H1 (cell line): Measurements from ENCODE around the gene SPINDOC.

Experiments used
- CHD2 ChIP-seq: IDR thresholded peaks from 2 replicates; pipeline ENCODE4 v1.6.1; 2012; ENCODE audit warnings: low read length, improper control_type of control experiment
- CREB1 ChIP-seq: IDR thresholded peaks from 2 replicates; pipeline ENCODE4 v1.6.1; 2012; ENCODE audit warnings: inconsistent platforms
- EGR1 ChIP-seq: IDR thresholded peaks from 2 replicates; pipeline ENCODE4 v1.6.1; 2011; ENCODE audit warnings: low read depth, low read length, borderline replicate concordance
- EZH2 ChIP-seq: fragments of 200-600 bp; sonication (generic); IDR thresholded peaks from 2 replicates; pipeline ENCODE4 v1.7.1; 2012; ENCODE audit warnings: low read depth, mild to moderate bottlenecking, moderate library complexity, low read length, inconsistent platforms; ENCODE audit not compliant: severe bottlenecking
- KDM1A ChIP-seq: fragments of 200-600, 300-600 bp; sonication (generic); IDR thresholded peaks from 2 replicates; pipeline ENCODE4 v1.7.1; 2016; ENCODE audit warnings: mild to moderate bottlenecking, low read length, borderline replicate concordance
- POLR2A ChIP-seq, 2 experiments: IDR thresholded peaks; 1 replicate in 1 of 2; 2 replicates in 1 of 2; pipeline ENCODE4 v1.6.1; 2011; ENCODE audit warnings: low read depth in 2 of 2, low read length in 2 of 2, mild to moderate bottlenecking in 2 of 2; ENCODE audit errors: control extremely low read depth in 1 of 2
- RBBP5 ChIP-seq: IDR thresholded peaks from 2 replicates; pipeline ENCODE4 v1.7.1; 2012; ENCODE audit warnings: low read depth, mild to moderate bottlenecking, inconsistent platforms, low read length, moderate library complexity, borderline replicate concordance
- SAP30 ChIP-seq: fragments of 300-600 bp; sonication (generic); IDR thresholded peaks from 2 replicates; pipeline ENCODE4 v1.7.1; 2012; ENCODE audit warnings: low read length, moderate library complexity, mild to moderate bottlenecking, inconsistent platforms; ENCODE audit not compliant: insufficient read depth, insufficient replicate concordance
- SIN3A ChIP-seq, 2 experiments: IDR thresholded peaks in 1 of 2; conservative IDR thresholded peaks in 1 of 2; 2 replicates each; pipeline ENCODE4 v1.6.1; 2011 to 2012; ENCODE audit warnings: low read length in 2 of 2, improper control_type of control experiment in 1 of 2, low read depth in 1 of 2, mild to moderate bottlenecking in 1 of 2
- TCF12 ChIP-seq: IDR thresholded peaks from 2 replicates; pipeline ENCODE4 v1.6.1; 2011; ENCODE audit warnings: low read depth, mild to moderate bottlenecking, low read length
- YY1 ChIP-seq: IDR thresholded peaks from 2 replicates; pipeline ENCODE4 v1.6.1; 2011; ENCODE audit warnings: low read depth, mild to moderate bottlenecking, low read length
- TF ChIP-seq, protein P1 (sequence below), 3 experiments: IDR thresholded peaks; 1 replicate in 2 of 3; 2 replicates in 1 of 3; pipeline versions ENCODE4 v1.5.1 to v1.6.1; 2011; ENCODE audit warnings: low read length in 3 of 3, mild to moderate bottlenecking in 3 of 3, inconsistent platforms in 2 of 3, low read depth in 1 of 3, moderate library complexity in 1 of 3; ENCODE audit not compliant: insufficient read depth in 1 of 3; ENCODE audit errors: control extremely low read depth in 1 of 3
- TF ChIP-seq, protein P2 (sequence below): IDR thresholded peaks from 2 replicates; pipeline ENCODE4 v1.6.1; 2011; ENCODE audit warnings: low read length, improper control_type of control experiment

DNA sequence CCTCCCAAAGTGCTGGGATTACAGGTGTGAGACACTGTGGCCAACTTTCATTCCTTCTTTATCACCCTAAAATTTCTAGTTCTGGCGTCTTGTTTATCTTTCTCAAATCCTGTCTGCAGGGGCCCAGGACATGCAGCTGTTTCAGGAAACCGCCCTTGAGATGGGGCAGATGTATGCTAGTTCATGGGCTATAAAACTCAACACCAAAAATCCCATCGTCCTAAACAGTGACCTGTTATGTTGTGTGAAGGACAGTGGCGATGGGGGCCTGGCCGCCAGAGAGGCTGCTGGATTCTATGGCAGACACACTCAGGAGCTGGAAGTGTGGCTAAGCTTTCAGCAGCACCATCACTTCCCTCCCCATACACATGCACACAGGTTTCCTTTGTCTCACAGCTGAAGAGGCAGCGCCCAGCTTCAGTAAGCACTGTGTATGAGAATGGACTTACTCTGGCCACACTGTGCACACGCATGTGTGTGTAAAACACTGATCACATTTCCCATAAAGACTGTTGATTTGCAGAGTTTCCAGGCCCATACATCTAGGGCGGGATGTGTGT lies 62.3 kb downstream of the SPINDOC start:
- TF ChIP-seq POLR2A (IDR thresholded peaks at IDR 0.05; ENCODE audit: control extremely low read depth in 1 of 2, low read depth in 2 of 2, low read length in 2 of 2) (no peak), CHD2 (no peak), KDM1A (no peak), RBBP5 (no peak), SIN3A (conservative IDR thresholded peaks at IDR 0.05 in 1 of 2, IDR thresholded peaks at IDR 0.05 in 1 of 2; ENCODE audit: low read depth in 1 of 2, low read length in 2 of 2) (no peak), YY1 (no peak), EGR1 (no peak), CREB1 (no peak), EZH2 (no peak), TCF12 (no peak), SAP30 (no peak)
- TF ChIP-seq, protein P1, sequence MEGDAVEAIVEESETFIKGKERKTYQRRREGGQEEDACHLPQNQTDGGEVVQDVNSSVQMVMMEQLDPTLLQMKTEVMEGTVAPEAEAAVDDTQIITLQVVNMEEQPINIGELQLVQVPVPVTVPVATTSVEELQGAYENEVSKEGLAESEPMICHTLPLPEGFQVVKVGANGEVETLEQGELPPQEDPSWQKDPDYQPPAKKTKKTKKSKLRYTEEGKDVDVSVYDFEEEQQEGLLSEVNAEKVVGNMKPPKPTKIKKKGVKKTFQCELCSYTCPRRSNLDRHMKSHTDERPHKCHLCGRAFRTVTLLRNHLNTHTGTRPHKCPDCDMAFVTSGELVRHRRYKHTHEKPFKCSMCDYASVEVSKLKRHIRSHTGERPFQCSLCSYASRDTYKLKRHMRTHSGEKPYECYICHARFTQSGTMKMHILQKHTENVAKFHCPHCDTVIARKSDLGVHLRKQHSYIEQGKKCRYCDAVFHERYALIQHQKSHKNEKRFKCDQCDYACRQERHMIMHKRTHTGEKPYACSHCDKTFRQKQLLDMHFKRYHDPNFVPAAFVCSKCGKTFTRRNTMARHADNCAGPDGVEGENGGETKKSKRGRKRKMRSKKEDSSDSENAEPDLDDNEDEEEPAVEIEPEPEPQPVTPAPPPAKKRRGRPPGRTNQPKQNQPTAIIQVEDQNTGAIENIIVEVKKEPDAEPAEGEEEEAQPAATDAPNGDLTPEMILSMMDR (IDR thresholded peaks at IDR 0.05; ENCODE audit: control extremely low read depth in 1 of 3, insufficient read depth in 1 of 3, low read depth in 1 of 3, low read length in 3 of 3) = no peak
- TF ChIP-seq, protein P2, sequence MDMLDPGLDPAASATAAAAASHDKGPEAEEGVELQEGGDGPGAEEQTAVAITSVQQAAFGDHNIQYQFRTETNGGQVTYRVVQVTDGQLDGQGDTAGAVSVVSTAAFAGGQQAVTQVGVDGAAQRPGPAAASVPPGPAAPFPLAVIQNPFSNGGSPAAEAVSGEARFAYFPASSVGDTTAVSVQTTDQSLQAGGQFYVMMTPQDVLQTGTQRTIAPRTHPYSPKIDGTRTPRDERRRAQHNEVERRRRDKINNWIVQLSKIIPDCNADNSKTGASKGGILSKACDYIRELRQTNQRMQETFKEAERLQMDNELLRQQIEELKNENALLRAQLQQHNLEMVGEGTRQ = no peak
